Keratinocyte (primary cell): Measurements from ENCODE around the gene PLXDC2. TPM values are rescaled to one million over a fixed set of nuclear protein-coding genes. Genes with fewer than 3 reads are reported as not detected.
A peak's percentile ranks its signal among the peaks of the same experiment; 100 is the strongest.

Experiments used
- DNase-seq: peaks from one replicate; pipeline ENCODE4 v3.0.0-alpha.2; 2011; ENCODE audit warnings: low read depth, missing footprints, low spot score
- FAIRE-seq: peaks from 2 replicates; lab custom pipeline; 2011; peaks lifted over from hg19 to GRCh38; lab: Jason Lieb, UNC
- H2AFZ ChIP-seq: 2 replicates; pipeline ENCODE4 v1.6.0; 2012; ENCODE audit warnings: low read length, control low read depth, inconsistent platforms; ENCODE audit not compliant: control insufficient read depth
- H3K27ac ChIP-seq: 2 replicates; pipeline ENCODE4 v1.5.1; 2011; ENCODE audit warnings: low read length; ENCODE audit not compliant: control insufficient read depth, insufficient read depth
- H3K27me3 ChIP-seq: 3 replicates; pipeline ENCODE4 v1.6.0; 2011; ENCODE audit warnings: low read length; ENCODE audit not compliant: control insufficient read depth, insufficient read depth; ENCODE audit errors: extremely low read depth
- H3K36me3 ChIP-seq, 2 experiments: 2 replicates in 1 of 2; 3 replicates in 1 of 2; pipeline ENCODE4 v1.5.1; 2011; ENCODE audit warnings: low read length in 2 of 2, mild to moderate bottlenecking in 1 of 2; ENCODE audit not compliant: control insufficient read depth in 2 of 2, insufficient read depth in 2 of 2; ENCODE audit errors: extremely low read depth in 1 of 2
- H3K4me1 ChIP-seq: 3 replicates; pipeline ENCODE4 v1.5.1; 2011; ENCODE audit warnings: low read length; ENCODE audit not compliant: control insufficient read depth, insufficient read depth; ENCODE audit errors: extremely low read depth
- H3K4me2 ChIP-seq: 3 replicates; pipeline ENCODE4 v1.6.0; 2011; ENCODE audit warnings: low read depth, low read length; ENCODE audit not compliant: control insufficient read depth, insufficient read depth; ENCODE audit errors: extremely low read depth
- H3K4me3 ChIP-seq, 3 experiments: fragments of 200-600 bp in 1 of 3; sonication (generic) in 1 of 3; 2 replicates in 2 of 3; 3 replicates in 1 of 3; pipeline ENCODE4 v1.5.1; 2011 to 2016; ENCODE audit warnings: low read length in 3 of 3, mild to moderate bottlenecking in 3 of 3, control low read depth in 2 of 3, inconsistent platforms in 1 of 3, low read depth in 1 of 3, mixed read lengths in 1 of 3, mixed run types in 1 of 3, moderate library complexity in 1 of 3; ENCODE audit not compliant: control insufficient read depth in 2 of 3, insufficient read depth in 2 of 3; ENCODE audit errors: extremely low read depth in 1 of 3
- H3K79me2 ChIP-seq: 2 replicates; pipeline ENCODE4 v1.6.0; 2012; ENCODE audit warnings: low read length; ENCODE audit not compliant: control insufficient read depth, insufficient read depth
- H3K9ac ChIP-seq: 3 replicates; pipeline ENCODE4 v1.6.0; 2011; ENCODE audit warnings: low read length; ENCODE audit not compliant: control insufficient read depth, insufficient read depth; ENCODE audit errors: extremely low read depth
- H3K9me1 ChIP-seq: 3 replicates; pipeline ENCODE4 v1.6.0; 2011; ENCODE audit warnings: low read length; ENCODE audit not compliant: control insufficient read depth, insufficient read depth; ENCODE audit errors: extremely low read depth
- H3K9me3 ChIP-seq: 2 replicates; pipeline ENCODE4 v1.5.1; 2012; ENCODE audit warnings: low read depth, low read length; ENCODE audit not compliant: control insufficient read depth
- H4K20me1 ChIP-seq: 3 replicates; pipeline ENCODE4 v1.6.0; 2011; ENCODE audit warnings: low read length; ENCODE audit not compliant: control insufficient read depth, insufficient read depth; ENCODE audit errors: extremely low read depth
- EZH2 ChIP-seq: IDR thresholded peaks from one replicate; pipeline ENCODE4 v1.6.1; 2012; ENCODE audit warnings: inconsistent platforms, mild to moderate bottlenecking, low read length, moderate library complexity
- dilution Hi-C: fragments of 300-500 bp; cut with MboI; formaldehyde crosslinking; loops from one replicate; pipeline ENCODE4 v1.7.0; 2020; ENCODE audit warnings: low sequenced_read_pairs; ENCODE audit not compliant: extremely low pct_ligation_motif_present
- polyA plus RNA-seq, 5 experiments: library from polyadenylated mRNA; depleted of rRNA in 3 of 5; stranded (reverse) in 3 of 5; stranded (forward) in 1 of 5; unstranded in 1 of 5; fragments of >200 nt; gene quantifications; 1 replicate in 1 of 5; 2 replicates in 3 of 5; 3 replicates in 1 of 5; pipeline versions ENCODE4 v1.2.1 to v1.2.3, GENCODE V29; 2011 to 2012; ENCODE audit warnings: missing spikeins in 2 of 5, low read depth in 1 of 5, low replicate concordance in 1 of 5
- TF ChIP-seq, protein P1 (sequence below), 3 experiments: IDR thresholded peaks in 1 of 3; conservative IDR thresholded peaks in 1 of 3; optimal IDR thresholded peaks in 1 of 3; 2 replicates in 2 of 3; 3 replicates in 1 of 3; pipeline versions ENCODE3 to v1.5.1; 2011; ENCODE audit warnings: low read length in 3 of 3, mild to moderate bottlenecking in 3 of 3, moderate library complexity in 2 of 3, control low read depth in 1 of 3, inconsistent platforms in 1 of 3; ENCODE audit not compliant: insufficient read depth in 2 of 3; ENCODE audit errors: extremely low read depth in 1 of 3

The PLXDC2 gene
- polyA plus RNA-seq, 1 donor (not counting 4 experiments of a cell fraction or from before 2014, with no cell fraction given), result 12.9 TPM

DNA sequence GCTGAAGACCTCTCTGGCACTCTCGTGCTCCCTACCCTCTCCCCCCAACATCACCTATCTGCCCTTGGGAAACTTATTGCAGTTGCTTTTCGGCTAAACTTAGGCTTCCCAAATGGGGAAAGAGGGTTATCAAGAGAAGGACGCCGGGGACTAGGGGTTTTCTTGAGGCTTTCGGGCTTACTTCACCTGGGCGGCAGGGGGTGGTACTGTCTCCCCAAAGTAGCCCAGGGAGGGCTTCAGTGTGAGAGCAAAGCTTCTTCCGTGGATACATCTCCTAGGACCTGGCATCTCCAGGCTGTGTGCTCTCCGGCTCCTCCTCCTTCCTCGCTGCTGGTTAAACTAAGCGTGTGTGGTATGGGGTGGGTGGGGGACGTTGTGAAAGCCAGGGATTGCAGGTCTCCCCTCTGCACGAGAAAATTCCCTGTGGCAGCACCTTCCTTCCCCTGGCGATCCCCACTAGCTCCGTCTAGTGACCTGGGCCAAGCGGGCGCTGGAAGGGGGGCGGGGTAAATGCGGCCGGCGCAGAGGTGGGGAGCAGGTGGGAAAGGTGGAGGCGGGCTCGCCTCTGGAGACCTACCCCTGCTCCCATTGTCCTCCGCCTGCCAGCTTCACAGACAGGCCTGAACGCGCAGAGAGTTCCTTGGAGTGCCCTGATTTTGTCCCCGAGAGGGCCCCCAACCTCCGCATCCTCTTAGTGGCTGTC is 1.1 kb downstream of the PLXDC2 start:
- Histone ChIP-seq H3K4me1 (peaks cover 25% of the 10 kb centered on the region), H4K20me1 (no peaks in the 10 kb centered on the region), H3K9ac (peak overlapping the region; percentile 70), H3K36me3 (no peaks in the 10 kb centered on the region), H3K9me3 (no peaks in the 10 kb centered on the region), H2AFZ (peak overlapping the region; percentile 94), H3K4me2 (peak overlapping the region; percentile 98), H3K27me3 (no peaks in the 10 kb centered on the region), H3K4me3 (peak overlapping the region; percentile 79 to 87 (median 79)), H3K9me1 (no peaks in the 10 kb centered on the region), H3K27ac (peak overlapping the region; percentile 39), H3K79me2 (no peaks in the 10 kb centered on the region)
- dilution Hi-C loops, result no loop called here
- FAIRE-seq, result peak; percentile 17
- TF ChIP-seq, protein P1, sequence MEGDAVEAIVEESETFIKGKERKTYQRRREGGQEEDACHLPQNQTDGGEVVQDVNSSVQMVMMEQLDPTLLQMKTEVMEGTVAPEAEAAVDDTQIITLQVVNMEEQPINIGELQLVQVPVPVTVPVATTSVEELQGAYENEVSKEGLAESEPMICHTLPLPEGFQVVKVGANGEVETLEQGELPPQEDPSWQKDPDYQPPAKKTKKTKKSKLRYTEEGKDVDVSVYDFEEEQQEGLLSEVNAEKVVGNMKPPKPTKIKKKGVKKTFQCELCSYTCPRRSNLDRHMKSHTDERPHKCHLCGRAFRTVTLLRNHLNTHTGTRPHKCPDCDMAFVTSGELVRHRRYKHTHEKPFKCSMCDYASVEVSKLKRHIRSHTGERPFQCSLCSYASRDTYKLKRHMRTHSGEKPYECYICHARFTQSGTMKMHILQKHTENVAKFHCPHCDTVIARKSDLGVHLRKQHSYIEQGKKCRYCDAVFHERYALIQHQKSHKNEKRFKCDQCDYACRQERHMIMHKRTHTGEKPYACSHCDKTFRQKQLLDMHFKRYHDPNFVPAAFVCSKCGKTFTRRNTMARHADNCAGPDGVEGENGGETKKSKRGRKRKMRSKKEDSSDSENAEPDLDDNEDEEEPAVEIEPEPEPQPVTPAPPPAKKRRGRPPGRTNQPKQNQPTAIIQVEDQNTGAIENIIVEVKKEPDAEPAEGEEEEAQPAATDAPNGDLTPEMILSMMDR (optimal IDR thresholded peaks at IDR 0.05 in 1 of 3, IDR thresholded peaks at IDR 0.05 in 1 of 3, conservative IDR thresholded peaks at IDR 0.05 in 1 of 3; ENCODE audit: extremely low read depth in 1 of 3, insufficient read depth in 2 of 3, low read length in 3 of 3), result peak; percentile 27 to 37 (median 34)
- no peak for TF ChIP-seq EZH2
- DNase-seq, result no peak

DNA sequence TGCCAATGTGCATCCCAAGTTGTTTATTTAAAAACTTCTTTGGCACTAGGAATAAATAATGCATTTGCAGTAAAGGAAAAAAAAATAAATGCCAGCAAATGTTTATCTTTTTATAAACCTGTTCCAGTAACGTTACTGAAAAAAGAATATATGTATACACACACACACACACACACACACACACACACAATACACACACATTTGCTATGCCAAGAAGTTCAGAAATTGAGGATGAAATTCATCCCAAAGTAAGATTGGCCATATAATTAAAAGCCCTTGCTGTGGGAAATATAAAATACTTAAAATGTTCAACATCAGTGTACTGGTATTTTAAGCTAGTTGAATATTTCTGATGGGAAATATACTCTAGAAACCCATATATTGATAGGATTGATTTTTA is 2.6 kb downstream of the PLXDC2 start:
- dilution Hi-C loops, result no loop called here
- Histone ChIP-seq H3K79me2 (no peaks in the 10 kb centered on the region), H3K27ac (no peak overlapping the region), H3K27me3 (no peaks in the 10 kb centered on the region), H3K4me3 (no peak overlapping the region), H3K9me3 (no peaks in the 10 kb centered on the region), H4K20me1 (no peaks in the 10 kb centered on the region), H3K36me3 (no peaks in the 10 kb centered on the region), H3K9me1 (no peaks in the 10 kb centered on the region), H3K4me1 (peaks cover 18% of the 10 kb centered on the region), H2AFZ (no peak overlapping the region), H3K9ac (no peak overlapping the region), H3K4me2 (peak overlapping the region; percentile 48)
- TF ChIP-seq, protein P1 (optimal IDR thresholded peaks at IDR 0.05 in 1 of 3, IDR thresholded peaks at IDR 0.05 in 1 of 3, conservative IDR thresholded peaks at IDR 0.05 in 1 of 3; ENCODE audit: extremely low read depth in 1 of 3, insufficient read depth in 2 of 3, low read length in 3 of 3), result no peak
- TF ChIP-seq EZH2, result no peak
- DNase-seq, result no peak
- FAIRE-seq, result no peak
